Skin of body (tissue), 2 donors: ENCODE results near the gene TOMM40L. TPM values are rescaled to one million over a fixed set of nuclear protein-coding genes. Genes with fewer than 3 reads are reported as not detected.

Source experiments
- DNase-seq: peaks from one replicate; lab custom pipeline; 2025; lab: John Stamatoyannopoulos, UW
- total RNA-seq: library from RNA; depleted of rRNA; stranded (reverse); fragments of >200 nt; gene quantifications from one replicate; pipeline ENCODE4 v1.2.3, GENCODE V29; 2014

Gene TOMM40L
- total RNA-seq, 1 donor from 2014 or later, result 5.6 TPM

- peak; percentile 86 for DNase-seq
These were observed 29.1 kb upstream of the TOMM40L start for GRCh38 chr1:161196521-161197451.

GRCh38 chr1:161197560-161198193, 28.2 kb upstream of the TOMM40L start:
- no peak for DNase-seq

GRCh38 chr1:161198194-161198896, 27.5 kb upstream of the TOMM40L start:
- peak; percentile 60 for DNase-seq

GRCh38 chr1:161198897-161199431, 26.9 kb upstream of the TOMM40L start, which contains the start of gene ADAMTS4:
ADAMTS4 (minus strand) TSS chr1:161199054; CDS start chr1:161198627, 427 bp downstream.
- peak; percentile 98 for DNase-seq

DNA sequence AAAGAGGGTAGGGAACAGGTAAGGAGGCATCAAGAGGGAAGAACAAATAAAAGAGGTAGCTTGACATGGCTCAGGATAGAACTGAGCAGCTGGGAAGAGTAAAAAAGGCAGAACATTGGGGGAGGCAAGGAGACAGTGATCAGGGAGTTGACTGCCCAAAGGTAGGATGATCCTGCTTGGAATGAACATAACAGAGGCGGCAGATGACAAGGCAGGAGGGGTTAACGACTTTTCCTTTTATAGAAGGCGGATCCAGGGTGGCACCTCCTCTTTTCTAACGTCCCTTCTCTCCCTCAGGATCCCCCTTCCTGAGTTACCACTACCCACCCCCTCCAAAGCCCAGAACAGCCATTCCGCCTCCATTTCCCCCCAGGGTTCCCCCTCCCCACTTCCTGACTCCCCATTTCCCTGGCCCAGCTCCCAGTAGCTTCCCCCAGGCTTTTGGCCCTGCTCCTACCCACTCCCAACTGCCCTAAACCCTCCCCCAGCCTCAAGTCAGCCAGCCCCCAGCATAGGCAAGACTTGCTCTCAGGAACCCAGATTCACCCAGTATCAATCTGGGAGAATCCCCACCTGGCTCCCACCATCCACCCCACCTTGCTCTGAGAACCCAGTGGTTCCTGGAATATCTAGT, 26.2 kb upstream of the TOMM40L start:
- DNase-seq, result peak; percentile 18

GRCh38 chr1:161200421-161200991, 25.4 kb upstream of the TOMM40L start:
- no peak for DNase-seq

GRCh38 chr1:161200992-161201835, 24.6 kb upstream of the TOMM40L start:
- DNase-seq, result peak; percentile 83

DNA sequence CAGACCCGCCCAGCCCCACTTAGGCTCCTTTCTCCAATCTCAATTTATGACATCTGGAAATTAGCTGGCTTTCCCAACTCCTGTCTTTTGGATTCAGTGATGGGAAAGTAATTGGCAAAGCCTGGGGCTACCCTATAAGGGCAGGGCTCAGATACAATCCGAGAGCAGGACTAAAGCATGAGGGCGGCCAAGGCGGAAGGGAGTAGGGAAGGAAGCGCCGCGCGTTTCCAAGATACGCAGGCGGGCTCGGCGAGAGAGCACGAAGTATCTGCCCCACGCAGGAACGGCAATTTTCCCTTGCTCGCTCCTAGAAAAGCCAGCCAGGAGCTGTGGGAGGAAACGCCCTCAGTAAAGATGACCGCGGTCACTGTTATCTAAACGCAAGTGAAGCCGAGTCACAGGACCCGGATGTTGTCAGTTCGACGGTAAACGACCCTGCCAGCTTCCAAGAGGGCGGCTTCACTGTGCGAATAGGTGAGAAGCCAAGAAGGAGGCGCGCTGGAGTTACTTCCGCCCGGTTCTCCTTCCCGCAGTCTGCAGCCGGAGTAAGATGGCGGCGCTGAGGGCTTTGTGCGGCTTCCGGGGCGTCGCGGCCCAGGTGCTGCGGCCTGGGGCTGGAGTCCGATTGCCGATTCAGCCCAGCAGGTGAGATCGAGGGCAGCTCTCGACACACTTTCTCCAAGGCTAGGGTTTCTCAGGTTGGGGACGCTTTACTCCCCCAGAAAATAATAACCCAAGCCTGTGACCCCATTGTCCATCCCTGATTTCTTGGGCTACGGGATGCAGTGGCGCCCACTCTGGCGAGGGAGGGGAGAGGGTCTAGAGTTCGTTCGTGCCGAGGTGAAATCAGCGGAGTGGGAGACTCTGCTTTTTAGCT, 23.8 kb upstream of the TOMM40L start, which contains the start of gene NDUFS2:
Gene NDUFS2, plus strand, starts transcription at position 532 of the 877 bp plus-strand sequence. Its CDS starts 19 bp downstream, at position 551.
- peak; percentile 99 for DNase-seq

- DNase-seq, result no peak
These were observed 19.3 kb upstream of the TOMM40L start for GRCh38 chr1:161206411-161207140.

DNA sequence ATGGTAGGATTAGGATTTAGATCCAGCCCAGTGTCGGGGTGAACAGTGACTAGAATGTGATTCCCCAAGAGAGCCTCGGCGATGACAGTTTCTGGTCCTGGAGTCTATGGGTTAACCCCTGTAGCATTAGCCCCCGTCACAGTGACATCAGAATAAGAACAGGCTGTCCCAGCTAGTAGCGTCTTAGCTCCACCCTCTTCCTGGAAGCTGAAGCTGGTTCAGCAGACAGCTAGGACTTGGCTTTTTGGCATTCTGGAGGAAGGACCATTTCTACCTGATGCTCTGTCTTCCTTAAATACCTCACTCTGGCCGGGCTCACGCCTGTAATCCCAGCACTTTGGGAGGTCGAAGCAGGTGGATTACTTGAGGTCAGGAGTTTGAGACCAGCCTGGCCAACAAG, 18.7 kb upstream of the TOMM40L start:
- DNase-seq, result no peak

DNA sequence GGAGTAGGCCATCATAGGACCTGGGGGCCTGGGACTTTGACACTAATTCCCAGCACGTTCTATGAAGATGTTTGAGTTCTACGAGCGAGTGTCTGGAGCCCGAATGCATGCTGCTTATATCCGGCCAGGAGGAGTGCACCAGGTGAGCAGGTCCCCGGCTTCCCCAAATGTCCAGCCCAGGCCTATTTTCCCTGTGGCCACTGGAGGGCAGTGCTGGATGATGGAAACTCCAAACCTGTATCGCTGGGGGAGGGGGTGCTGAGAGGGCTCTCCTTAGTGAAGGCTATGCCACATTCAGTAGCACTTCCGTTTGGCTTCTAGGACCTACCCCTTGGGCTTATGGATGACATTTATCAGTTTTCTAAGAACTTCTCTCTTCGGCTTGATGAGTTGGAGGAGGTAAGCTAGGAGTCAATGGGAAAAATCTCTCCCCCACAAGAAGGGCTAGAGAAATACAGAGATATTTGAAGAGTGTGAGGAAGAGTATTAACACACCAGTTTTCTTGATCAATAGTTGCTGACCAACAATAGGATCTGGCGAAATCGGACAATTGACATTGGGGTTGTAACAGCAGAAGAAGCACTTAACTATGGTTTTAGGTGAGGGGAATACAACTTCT, 16.0 kb upstream of the TOMM40L start:
- DNase-seq, result peak; percentile 39

DNA sequence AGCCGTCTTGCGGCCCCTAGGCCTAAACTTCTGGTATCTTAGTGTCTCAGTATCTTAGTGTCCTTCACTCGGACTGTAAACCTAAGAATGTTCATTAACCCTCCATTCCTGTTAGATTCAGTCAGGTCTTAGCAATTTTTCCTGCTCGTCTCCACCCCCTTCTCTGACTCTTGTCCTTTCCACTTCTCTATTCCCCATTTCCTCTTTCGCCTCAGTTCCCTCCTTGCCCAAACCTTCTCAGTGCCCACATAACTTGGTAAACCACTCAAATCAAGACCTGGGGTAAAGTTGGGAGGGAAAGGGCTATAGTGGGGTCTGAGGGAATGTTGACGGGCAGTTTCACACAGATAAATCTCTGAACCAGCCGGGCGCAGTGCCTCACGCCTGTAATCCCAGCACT, 11.5 kb upstream of the TOMM40L start:
- no peak for DNase-seq

DNA sequence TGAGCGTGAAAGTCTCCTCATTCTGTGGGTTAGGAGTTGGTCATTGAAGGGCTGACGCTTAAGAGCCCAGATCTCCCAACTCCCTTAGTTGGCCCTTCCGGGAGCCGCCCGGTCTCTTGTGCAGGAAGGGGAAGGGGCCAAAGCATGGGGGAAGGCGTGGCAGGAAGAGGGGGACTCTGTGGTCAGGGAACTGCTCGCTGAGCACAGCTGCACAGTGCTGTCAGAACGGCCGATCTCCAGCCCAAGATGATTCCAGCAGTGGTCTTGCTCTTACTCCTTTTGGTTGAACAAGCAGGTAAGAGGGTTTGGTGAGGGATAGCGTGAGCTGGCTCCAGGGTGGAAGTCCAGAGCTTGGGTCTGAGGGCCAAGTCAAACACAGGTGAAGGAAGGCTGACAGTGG, 10.8 kb upstream of the TOMM40L start, which contains the start of gene FCER1G:
Gene FCER1G, plus strand, starts transcription at position 220 of the 400 bp plus-strand sequence. Its CDS starts 27 bp downstream, at position 247.
- DNase-seq, result no peak

DNA sequence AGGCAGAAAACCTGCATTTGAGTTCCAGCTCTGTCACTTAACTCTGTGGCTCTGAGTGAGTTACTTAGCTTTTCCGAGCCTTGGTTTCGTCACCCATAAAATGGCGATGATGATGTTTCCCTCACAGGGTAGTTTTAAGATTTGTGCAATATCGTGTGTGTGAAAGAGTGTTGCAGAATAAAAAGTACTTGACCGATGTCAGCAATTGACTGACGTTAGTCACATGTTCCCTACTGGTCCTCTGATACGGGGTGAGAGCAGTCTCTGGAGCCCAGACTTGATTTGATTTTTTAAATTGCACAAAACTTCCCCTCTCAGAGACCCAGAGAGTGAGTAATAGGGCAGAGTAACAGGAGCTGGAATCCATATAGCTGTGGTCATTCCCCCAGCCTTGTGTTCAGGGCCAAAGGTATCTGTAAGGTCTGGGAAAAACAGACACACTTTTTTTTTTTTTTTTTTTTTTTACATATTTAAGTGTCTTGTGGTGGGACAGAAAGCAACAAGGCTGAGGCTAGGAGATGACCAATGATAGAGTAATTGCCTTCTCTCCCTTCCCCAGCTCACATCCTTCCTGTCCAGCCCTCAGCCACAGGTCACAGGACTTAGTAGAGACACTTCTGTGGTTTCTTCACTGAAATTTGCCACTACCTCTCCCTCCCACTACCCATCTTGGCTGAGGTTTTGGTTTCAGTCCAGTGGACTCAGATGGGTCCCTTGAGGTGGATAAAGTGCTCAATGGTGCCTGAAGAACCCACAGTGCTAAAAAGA, 8.7 kb upstream of the TOMM40L start:
- DNase-seq, result no peak

GRCh38 chr1:161217831-161218230, 8.0 kb upstream of the TOMM40L start:
- no peak for DNase-seq

GRCh38 chr1:161218301-161219077, 7.4 kb upstream of the TOMM40L start:
- DNase-seq, result no peak
